Measurements from ENCODE around the gene PSMA5.

- no peak for TF ChIP-seq EZH2 (IDR thresholded peaks at IDR 0.05; ENCODE audit: borderline replicate concordance, insufficient read depth, low read depth, low read length, poor library complexity, severe bottlenecking)
- TF ChIP-seq CTCF (IDR thresholded peaks at IDR 0.05) = no peak
These were observed 75.6 kb downstream of the PSMA5 start for GRCh38 chr1:109350655-109351054.

All from B cell (primary cell).